Psoas muscle (tissue), 8 donors: Measurements from ENCODE around the gene CDKN2C. TPM values are rescaled to one million over a fixed set of nuclear protein-coding genes. Genes with fewer than 3 reads are reported as not detected.

Experiments
- ATAC-seq, 4 donors: fragments of 200-7000 bp; cut with Tn5 transposase; one replicate each; pipeline ENCODE4 v1.9.1; 2020; ENCODE audit warnings: moderate library complexity in 3 of 4, mild to moderate bottlenecking in 2 of 4
- DNase-seq, 2 donors: peaks; one replicate each; pipeline ENCODE4 v3.0.0-alpha.2; 2020
- H3K27ac ChIP-seq: fragments of 200-600 bp; one replicate; pipeline ENCODE4 v1.8.0; 2022
- H3K27me3 ChIP-seq, 3 donors: fragments of 200-600 bp in 1 of 3; one replicate each; pipeline versions ENCODE4 v1.6.1 to v1.8.0; 2013 to 2022; ENCODE audit warnings: low read length in 2 of 3, mild to moderate bottlenecking in 2 of 3, moderate library complexity in 1 of 3; ENCODE audit not compliant: insufficient read depth in 3 of 3
- H3K36me3 ChIP-seq, 2 donors: fragments of 200-600 bp in 1 of 2; one replicate each; pipeline versions ENCODE4 v1.6.1 to v1.8.0; 2013 to 2022; ENCODE audit warnings: low read depth in 1 of 2, mild to moderate bottlenecking in 1 of 2, moderate library complexity in 1 of 2; ENCODE audit not compliant: insufficient read depth in 1 of 2
- H3K4me1 ChIP-seq: fragments of 200-600 bp; one replicate; pipeline ENCODE4 v1.8.0; 2022
- H3K4me3 ChIP-seq: fragments of 200-600 bp; one replicate; pipeline ENCODE4 v1.8.0; 2022; ENCODE audit warnings: mild to moderate bottlenecking
- H3K9me3 ChIP-seq: fragments of 200-600 bp; one replicate; pipeline ENCODE4 v1.8.0; 2022
- WGBS, 3 donors: extraction: QIAGEN DNeasy Blood & Tissue Kit; methylation state at CpG; one replicate each; pipeline versions ENCODE4 v1.1.6 to v1.1.7; 2013; 5-methylcytosine and 5-hydroxymethylcytosine counted together
- intact Hi-C, 2 donors: fragments of 100-400 bp; cut with DNase I; formaldehyde crosslinking; loops; one replicate each; pipeline versions ENCODE4 v1.11.0 to v1.14.2; 2022
- polyA plus RNA-seq, 3 donors: library from polyadenylated mRNA; stranded (reverse); fragments of 200-250 nt; gene quantifications; one replicate each; pipeline ENCODE4 v1.2.3, GENCODE V29; 2013
- total RNA-seq, 4 donors: library from RNA; stranded (reverse); fragmentation: NEBNext Ultra II Directional in 2 of 4; extraction: Animal tissue kit (Norgen Biotek cat#: 25700) in 2 of 4; gene quantifications; one replicate each; pipeline versions ENCODE4 v1.2.1 to v1.2.4, GENCODE V29; 2021 to 2023
- TF ChIP-seq, protein P1 (sequence below): fragments of 200-600 bp; IDR thresholded peaks from one replicate; pipeline ENCODE4 v1.8.0; 2022; ENCODE audit warnings: antibody characterized with exemption
- donor health status: healthy with polysubstance abuse.
- donor health status: DM: no; HTN: no; CAD: no; lungs with moderate emphysema.
- donor health status: Bipolar disorder and iron deficiency.
- donor health status: healthy.
- donor health status: DM: yes; HTN: yes; CAD: no.
- donor health status: DM: no; HTN: no; CAD: no.
- donor health status: DM: no; HTN: no; CAD: no.
- donor health status: DM: yes; HTN: yes; CAD: no.

The CDKN2C gene
- total and polyA plus RNA-seq, 7 donors: 3.5 to 12.7 (median 7.3) TPM

DNA sequence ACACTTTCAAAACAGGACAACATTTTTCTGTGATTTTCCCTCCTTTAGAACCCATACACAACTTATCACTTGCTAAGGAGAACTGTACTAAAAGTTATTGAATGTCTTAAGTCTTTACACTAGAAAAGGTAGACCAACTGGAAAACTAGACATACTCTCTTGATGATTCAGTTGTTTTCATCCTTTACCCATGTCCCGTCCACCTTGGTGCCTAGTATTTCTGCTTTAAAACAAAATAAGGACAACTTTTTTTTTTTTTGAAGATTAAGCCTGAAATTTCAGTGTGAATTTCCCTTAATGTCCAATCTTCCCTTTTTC lies 4.5 kb downstream of the CDKN2C start:
- 87 to 94% (median 93%) methylated on average over 1 of the region's 1 CpG for WGBS, 3 donors
- H3K9me3 ChIP-seq: no peaks in the 10 kb centered on the region
- H3K27me3 ChIP-seq: no peaks in the 10 kb centered on the region
- ATAC-seq (no peak), DNase-seq (no peak)
- H3K36me3 ChIP-seq: no peaks in the 10 kb centered on the region
- peaks cover 24% of the 10 kb centered on the region for H3K4me1 ChIP-seq
- peak overlapping the region; percentile 89 for H3K4me3 ChIP-seq
- H3K27ac ChIP-seq: no peak overlapping the region
- TF ChIP-seq, protein P1, sequence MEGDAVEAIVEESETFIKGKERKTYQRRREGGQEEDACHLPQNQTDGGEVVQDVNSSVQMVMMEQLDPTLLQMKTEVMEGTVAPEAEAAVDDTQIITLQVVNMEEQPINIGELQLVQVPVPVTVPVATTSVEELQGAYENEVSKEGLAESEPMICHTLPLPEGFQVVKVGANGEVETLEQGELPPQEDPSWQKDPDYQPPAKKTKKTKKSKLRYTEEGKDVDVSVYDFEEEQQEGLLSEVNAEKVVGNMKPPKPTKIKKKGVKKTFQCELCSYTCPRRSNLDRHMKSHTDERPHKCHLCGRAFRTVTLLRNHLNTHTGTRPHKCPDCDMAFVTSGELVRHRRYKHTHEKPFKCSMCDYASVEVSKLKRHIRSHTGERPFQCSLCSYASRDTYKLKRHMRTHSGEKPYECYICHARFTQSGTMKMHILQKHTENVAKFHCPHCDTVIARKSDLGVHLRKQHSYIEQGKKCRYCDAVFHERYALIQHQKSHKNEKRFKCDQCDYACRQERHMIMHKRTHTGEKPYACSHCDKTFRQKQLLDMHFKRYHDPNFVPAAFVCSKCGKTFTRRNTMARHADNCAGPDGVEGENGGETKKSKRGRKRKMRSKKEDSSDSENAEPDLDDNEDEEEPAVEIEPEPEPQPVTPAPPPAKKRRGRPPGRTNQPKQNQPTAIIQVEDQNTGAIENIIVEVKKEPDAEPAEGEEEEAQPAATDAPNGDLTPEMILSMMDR: no peak
- intact Hi-C loops: no loop called here

DNA sequence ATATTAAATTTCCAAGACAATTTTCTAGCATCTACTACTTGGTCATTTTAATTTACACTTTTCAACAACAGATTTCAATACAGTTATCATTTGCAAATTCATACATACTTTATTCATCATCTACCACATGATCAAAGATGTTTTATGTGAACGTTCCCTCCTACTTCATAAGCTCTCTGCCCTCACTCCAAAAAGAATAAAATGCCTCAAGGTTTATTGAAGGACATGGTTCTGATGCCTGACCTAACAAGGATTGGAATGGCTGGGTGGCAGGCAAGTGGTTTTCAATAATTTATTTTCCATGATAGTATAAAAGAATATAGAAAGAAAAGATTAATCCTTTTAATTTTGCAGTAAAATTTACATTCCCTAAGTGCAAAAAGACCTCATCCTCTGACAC lies 5.4 kb downstream of the CDKN2C start:
- TF ChIP-seq, protein P1: no peak
- H3K27ac ChIP-seq: no peak overlapping the region
- H3K27me3 ChIP-seq: no peaks in the 10 kb centered on the region
- no peaks in the 10 kb centered on the region for H3K36me3 ChIP-seq
- DNase-seq: no peak
- no peak overlapping the region for H3K4me3 ChIP-seq
- ATAC-seq: no peak
- 63 to 71% (median 66%) methylated on average over 1 of the region's 1 CpG for WGBS, 3 donors
- intact Hi-C loops: no loop called here
- H3K9me3 ChIP-seq: no peaks in the 10 kb centered on the region
- peaks cover 28% of the 10 kb centered on the region for H3K4me1 ChIP-seq

DNA sequence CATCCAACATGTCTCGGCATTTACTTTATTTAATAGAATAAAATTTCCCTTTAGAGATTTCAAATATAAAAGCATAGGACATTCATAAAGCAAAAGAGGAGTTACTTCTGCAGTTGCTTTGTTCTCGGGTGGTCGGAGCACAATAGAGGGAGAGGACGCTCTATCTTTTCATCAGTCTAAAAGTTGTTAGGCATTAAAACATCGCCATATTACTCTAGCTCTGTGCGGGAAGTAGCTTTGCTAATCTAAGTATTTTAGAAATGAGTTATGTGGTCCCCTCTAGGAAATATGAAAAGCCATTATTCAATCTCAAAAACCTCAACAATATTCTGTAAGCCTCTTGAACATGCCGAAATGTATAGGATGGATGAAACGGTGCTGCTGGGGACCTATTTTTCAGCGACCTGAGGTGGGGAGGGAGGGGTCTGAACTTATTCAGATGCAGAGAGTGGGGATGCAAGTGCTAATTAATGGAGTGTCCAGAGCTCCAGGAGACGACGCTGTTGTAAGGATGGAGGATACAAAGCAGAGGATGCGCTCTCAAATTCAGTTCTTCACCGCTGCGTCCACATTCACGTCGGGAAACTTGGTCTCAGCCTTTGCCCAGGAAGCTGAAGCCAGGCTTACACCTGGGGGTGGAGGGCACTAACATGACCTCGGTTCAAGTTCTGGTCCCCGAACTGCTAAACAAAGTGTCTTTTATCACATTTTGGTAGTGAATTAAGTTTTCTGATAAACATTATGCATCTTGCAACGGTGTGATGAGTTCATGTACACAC lies 6.3 kb downstream of the CDKN2C start:
- TF ChIP-seq, protein P1: no peak
- Histone ChIP-seq H3K4me3 (peak overlapping the region; percentile 92), H3K27ac (peak overlapping the region; percentile 98), H3K9me3 (no peaks in the 10 kb centered on the region), H3K27me3 (no peaks in the 10 kb centered on the region), H3K36me3 (no peaks in the 10 kb centered on the region), H3K4me1 (peaks cover 28% of the 10 kb centered on the region)
- ATAC-seq (no peak), DNase-seq (no peak)
- 55 to 65% (median 55%) methylated on average over 19 of the region's 19 CpGs for WGBS, 3 donors
- intact Hi-C loops: no loop called here

- Histone ChIP-seq H3K27me3 (no peaks in the 10 kb centered on the region), H3K9me3 (no peaks in the 10 kb centered on the region), H3K27ac (peak overlapping the region; percentile 98), H3K36me3 (no peaks in the 10 kb centered on the region), H3K4me3 (peak overlapping the region; percentile 92), H3K4me1 (peaks cover 28% of the 10 kb centered on the region)
- TF ChIP-seq, protein P1: no peak
- DNase-seq (peak; percentile 27 to 56), ATAC-seq (peak; percentile 57 to 67 (median 62))
- WGBS, 3 donors: 4 to 12% (median 6%) methylated on average over 26 of the region's 26 CpGs
- intact Hi-C loops: no loop called here
These were observed 7.0 kb downstream of the CDKN2C start for GRCh38 chr1:50976890-50977574.
